Keratinocyte (primary cell): ENCODE measurements around the gene TRPM6.
"Not testable (repeated sequence)": the region's sequence is repeated elsewhere in the genome, so short reads cannot be mapped to it uniquely, and the experiment has no call there.

ENCODE experiments used
- CTCF ChIP-seq, 3 experiments: IDR thresholded peaks in 1 of 3; conservative IDR thresholded peaks in 1 of 3; optimal IDR thresholded peaks in 1 of 3; 2 replicates in 2 of 3; 3 replicates in 1 of 3; pipeline versions ENCODE3 to v1.5.1; 2011; ENCODE audit warnings: low read length in 3 of 3, mild to moderate bottlenecking in 3 of 3, moderate library complexity in 2 of 3, control low read depth in 1 of 3, inconsistent platforms in 1 of 3; ENCODE audit not compliant: insufficient read depth in 2 of 3; ENCODE audit errors: extremely low read depth in 1 of 3
- EZH2 ChIP-seq: IDR thresholded peaks from one replicate; pipeline ENCODE4 v1.6.1; 2012; ENCODE audit warnings: inconsistent platforms, mild to moderate bottlenecking, low read length, moderate library complexity

DNA sequence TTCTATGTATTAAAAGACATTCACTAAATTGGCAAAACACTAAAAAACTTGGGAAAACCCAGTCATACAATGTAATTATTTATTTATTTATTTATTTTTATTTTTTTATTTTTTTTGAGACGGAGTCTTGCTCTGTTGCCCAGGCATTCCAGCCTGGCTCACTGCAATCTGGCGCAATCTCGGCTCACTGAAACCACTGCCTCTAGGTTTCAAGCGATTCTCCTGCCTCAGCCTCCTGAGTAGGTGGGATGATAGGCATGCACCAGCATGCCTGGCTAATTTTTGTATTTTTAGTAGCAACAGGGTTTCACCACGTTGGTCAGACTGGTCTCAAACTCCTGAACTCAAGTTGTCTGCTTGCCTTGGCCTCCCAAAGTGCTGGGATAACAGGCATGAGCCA lies 27.5 kb downstream of the TRPM6 start:
- not testable (repeated sequence) for TF ChIP-seq CTCF (optimal IDR thresholded peaks at IDR 0.05 in 1 of 3, IDR thresholded peaks at IDR 0.05 in 1 of 3, conservative IDR thresholded peaks at IDR 0.05 in 1 of 3; ENCODE audit: extremely low read depth in 1 of 3, insufficient read depth in 2 of 3, low read length in 3 of 3); EZH2
